ENCODE measurements around the gene COL4A1. TPM values are rescaled to one million over a fixed set of nuclear protein-coding genes. Genes with fewer than 3 reads are reported as not detected.

Gene COL4A1
- total RNA-seq, 1 donor from 2014 or later, result not detected

DNA sequence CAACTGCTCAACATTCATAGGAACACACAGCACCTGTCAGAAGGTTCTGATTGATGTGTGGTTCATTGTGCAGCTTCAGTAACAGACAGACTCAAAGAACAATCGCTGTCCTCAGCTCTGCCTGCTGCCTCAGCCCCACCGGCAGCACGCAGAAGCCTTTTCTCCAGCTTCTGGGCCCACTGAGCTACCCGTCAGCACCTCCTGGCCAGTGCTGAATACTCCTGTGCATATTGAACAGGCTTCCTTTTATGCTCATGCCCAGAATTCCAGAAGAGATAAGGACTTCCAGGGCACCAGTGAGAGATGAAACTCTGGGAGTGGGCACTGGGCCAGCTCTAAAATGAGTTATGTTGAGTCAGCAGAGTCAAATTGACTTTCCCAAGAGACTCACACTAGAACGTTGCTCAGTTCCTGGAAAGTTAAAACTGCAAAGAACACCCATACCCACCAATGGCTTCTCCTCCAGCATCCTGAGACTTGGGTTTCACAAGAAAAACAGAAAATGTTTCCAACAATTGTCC, 119.3 kb downstream of the COL4A1 start:
- DNase-seq, result no peak
- Mint-ChIP-seq H3K27ac (no peak overlapping the region), H3K9me3 (no peaks in the 10 kb centered on the region), H3K36me3 (ENCODE audit: low read depth) (no peaks in the 10 kb centered on the region), H3K4me3 (no peak overlapping the region), H3K4me1 (no peaks in the 10 kb centered on the region), H3K27me3 (peaks cover 6% of the 10 kb centered on the region)
- intact Hi-C loops (cut with micrococcal nuclease), result no loop called here

DNA sequence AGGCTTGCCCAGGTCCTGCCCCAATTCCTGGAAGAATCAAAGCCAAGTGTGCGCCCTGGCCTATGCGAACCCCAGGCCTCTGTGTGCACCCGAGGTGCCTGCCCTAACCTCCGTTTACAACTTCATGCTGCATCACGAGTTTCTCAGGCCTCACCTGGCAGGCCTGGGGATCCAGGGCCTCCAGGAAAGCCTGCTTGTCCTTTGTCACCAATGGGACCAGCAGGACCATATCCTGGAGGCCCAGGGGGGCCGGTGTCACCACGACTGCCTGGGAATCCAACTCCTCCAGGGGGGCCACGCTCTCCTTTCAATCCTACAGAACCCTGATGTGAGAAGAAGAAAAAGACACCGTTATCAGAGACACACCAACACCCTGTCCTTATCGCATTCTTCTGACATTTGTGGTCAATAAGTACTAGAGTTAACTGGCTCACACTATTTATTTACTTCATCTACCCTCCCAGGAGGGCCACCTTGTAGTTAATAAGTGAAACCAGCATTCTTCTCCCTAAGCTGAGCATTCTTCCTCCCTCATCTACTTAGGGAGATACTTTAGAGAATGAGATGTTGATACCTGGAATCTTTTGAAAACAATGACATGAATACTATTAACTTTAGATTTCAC, 120.6 kb downstream of the COL4A1 start:
- peaks cover 2% of the 10 kb centered on the region for H3K27me3 Mint-ChIP-seq
- H3K27ac Mint-ChIP-seq, result no peak overlapping the region
- no peak for DNase-seq
- H3K36me3 Mint-ChIP-seq (ENCODE audit: low read depth), result no peaks in the 10 kb centered on the region
- no peaks in the 10 kb centered on the region for H3K9me3 Mint-ChIP-seq
- H3K4me1 Mint-ChIP-seq, result no peaks in the 10 kb centered on the region
- intact Hi-C loops (cut with micrococcal nuclease), result no loop called here
- H3K4me3 Mint-ChIP-seq, result no peak overlapping the region

DNA sequence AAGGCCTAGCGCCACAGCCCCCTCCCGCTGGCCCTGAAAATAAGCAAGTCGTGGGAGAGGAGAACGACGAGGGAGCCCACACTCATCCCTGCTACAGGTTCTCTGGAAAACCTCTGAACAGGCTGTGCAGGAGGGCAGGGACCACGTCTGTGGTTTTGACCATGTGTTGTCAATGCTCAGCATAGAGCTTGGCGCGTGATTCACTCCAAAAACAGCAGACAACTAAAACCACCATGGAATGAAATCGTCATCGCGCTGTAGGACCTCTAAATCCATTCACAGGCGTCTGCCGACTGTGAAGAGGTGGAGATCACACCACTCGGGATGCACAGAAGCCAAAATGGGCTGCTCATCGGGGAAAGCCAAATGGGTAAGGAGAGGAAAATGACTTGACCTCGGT, 121.3 kb downstream of the COL4A1 start:
- intact Hi-C loops (cut with micrococcal nuclease), result no loop called here
- Mint-ChIP-seq H3K27me3 (peaks cover under 1% of the 10 kb centered on the region), H3K4me3 (no peak overlapping the region), H3K36me3 (ENCODE audit: low read depth) (no peaks in the 10 kb centered on the region), H3K9me3 (no peaks in the 10 kb centered on the region), H3K4me1 (no peaks in the 10 kb centered on the region), H3K27ac (no peak overlapping the region)
- no peak for DNase-seq

DNA sequence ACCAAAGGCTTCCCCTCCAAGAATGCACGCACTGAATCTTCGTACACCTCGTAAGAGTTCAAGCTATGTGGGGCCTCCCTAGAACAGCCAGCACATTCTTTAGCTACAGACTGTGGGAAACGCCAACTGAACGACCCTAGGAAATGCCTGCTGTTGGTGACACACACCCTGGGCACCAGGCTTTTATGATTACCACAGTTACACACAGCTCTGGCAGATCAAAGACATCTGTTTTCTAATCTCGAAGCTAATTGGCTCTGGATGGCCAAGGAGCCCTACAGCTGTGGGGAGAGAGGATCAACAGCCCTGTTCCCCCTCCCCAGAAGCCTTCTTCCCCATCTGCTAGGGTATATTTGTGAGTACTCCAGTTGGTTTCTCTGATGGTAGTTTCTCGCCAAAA, 123.0 kb downstream of the COL4A1 start:
- Mint-ChIP-seq H3K9me3 (no peaks in the 10 kb centered on the region), H3K36me3 (ENCODE audit: low read depth) (no peaks in the 10 kb centered on the region), H3K4me1 (no peaks in the 10 kb centered on the region), H3K27ac (no peak overlapping the region), H3K4me3 (no peak overlapping the region), H3K27me3 (no peaks in the 10 kb centered on the region)
- intact Hi-C loops (cut with micrococcal nuclease), result no loop called here
- DNase-seq, result no peak

DNA sequence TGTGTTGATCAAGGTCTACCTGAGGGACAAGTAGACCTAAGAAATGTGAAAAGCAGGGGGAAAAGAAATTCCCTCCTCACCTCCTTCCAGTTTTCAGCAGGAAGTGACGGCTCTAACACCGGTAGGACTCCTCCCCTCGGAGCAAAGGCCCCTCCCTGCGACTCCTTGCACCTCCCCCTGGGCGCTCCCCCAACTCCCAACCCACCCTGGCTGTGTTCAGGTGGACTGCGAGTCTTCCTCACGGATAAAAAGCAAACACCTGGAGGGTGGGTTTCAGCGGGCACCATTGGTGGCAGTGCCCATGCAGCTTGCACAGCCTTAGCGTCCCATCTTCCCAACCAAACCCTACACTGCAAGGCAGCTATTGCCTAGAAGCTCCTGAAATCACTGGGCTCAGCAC, 124.5 kb downstream of the COL4A1 start:
- Mint-ChIP-seq H3K36me3 (ENCODE audit: low read depth) (no peaks in the 10 kb centered on the region), H3K9me3 (no peaks in the 10 kb centered on the region), H3K27ac (no peak overlapping the region), H3K27me3 (no peaks in the 10 kb centered on the region), H3K4me3 (no peak overlapping the region), H3K4me1 (no peaks in the 10 kb centered on the region)
- intact Hi-C loops (cut with micrococcal nuclease), result no loop called here
- DNase-seq, result no peak

DNA sequence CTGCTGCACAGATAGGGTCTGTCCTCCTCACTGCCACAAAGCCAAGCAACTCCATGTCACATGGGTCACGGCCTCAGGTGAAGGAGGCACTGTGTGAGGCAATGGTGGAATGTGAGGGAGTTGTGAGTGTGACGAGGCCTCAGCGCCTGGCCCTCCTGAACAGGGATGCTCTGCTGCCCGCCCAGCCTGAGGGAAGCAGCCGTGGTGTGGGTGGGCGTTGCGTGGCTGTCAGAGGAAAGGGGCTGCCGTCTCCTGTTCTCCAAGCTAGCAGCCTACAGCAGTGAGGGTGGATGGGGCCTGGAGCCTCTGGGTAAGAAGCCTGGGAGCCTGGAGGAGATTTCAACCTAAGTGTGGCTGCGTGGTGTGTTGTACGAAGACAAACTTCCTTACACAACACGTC, 125.0 kb downstream of the COL4A1 start:
- intact Hi-C loops (cut with micrococcal nuclease), result no loop called here
- H3K27me3 Mint-ChIP-seq, result no peaks in the 10 kb centered on the region

DNA sequence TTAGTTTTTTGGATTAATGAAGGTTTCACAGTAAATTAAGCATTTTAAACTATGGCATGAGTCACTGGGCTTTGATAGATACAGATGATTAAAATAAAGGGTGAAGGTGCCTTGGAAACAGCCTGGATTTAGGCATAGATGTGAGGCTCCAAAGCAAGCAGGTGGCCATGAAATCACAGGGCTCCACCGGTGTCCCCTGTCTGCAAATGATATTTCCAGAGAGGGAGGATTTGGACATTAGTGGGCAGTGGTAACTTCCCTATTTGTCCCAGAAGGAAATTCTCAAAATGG, 127.2 kb downstream of the COL4A1 start:
- Mint-ChIP-seq H3K9me3 (no peaks in the 10 kb centered on the region), H3K4me1 (no peaks in the 10 kb centered on the region), H3K27ac (no peak overlapping the region), H3K36me3 (ENCODE audit: low read depth) (no peaks in the 10 kb centered on the region), H3K4me3 (no peak overlapping the region), H3K27me3 (no peaks in the 10 kb centered on the region)
- intact Hi-C loops (cut with micrococcal nuclease), result no loop called here
- no peak for DNase-seq

More for the DNA sequence above, 125.0 kb downstream of the COL4A1 start:
- no peak for DNase-seq
- Mint-ChIP-seq H3K36me3 (ENCODE audit: low read depth) (no peaks in the 10 kb centered on the region), H3K4me3 (no peak overlapping the region), H3K9me3 (no peaks in the 10 kb centered on the region), H3K27ac (no peak overlapping the region), H3K4me1 (no peaks in the 10 kb centered on the region)

DNA sequence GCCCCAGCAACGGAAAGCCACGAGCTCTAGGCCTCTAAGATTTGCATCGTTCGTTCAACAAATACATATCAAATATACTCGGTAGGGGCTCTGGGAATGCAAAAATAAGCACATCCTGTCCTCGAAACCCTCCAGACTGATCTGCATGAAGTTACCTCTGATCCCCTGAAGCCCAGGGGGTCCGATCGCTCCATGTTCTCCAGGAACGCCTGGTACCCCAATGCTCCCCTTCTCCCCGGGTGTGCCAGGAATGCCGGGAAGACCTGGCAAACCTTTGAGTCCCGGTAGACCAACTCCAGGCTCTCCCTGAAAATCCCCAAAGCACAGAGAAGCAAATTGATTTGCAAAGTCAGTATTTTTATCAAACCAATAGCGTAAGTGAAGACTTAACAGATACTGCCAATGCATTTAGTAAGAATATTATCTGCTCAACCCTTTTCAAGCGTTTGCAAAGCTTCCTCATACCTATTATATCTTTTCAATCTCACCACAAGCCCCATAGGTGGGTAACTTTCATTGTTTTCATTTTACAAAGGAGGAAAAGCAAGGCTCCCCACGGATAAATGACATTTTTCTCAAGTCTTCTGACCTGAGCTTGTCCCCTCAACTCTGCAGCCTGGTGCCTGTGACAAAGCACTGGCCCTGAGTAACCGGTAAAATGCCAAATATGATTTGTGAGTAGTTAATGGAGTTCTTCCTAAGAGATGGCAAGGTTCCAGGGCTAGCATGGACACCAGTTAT, 127.7 kb downstream of the COL4A1 start:
- H3K9me3 Mint-ChIP-seq, result no peaks in the 10 kb centered on the region
- no peaks in the 10 kb centered on the region for H3K27me3 Mint-ChIP-seq

DNA sequence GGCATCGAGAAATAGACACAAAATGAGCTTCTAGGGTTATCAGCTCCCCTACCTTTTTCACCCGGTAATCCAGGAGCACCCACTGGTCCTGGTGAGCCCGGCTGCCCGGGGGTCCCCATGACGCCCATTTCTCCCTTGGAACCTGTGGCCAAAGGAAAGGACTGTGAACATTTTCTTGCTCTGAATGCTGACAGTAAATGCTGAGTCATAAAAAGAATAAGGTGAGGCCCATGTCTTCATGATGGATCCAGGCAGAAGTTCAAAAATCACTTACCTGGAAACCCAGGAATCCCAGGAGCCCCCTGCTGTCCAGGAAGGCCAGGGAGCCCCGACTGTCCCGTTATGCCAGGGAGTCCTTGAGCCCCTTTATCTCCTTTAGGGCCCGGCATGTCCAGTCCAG, 129.2 kb downstream of the COL4A1 start:
- H3K9me3 Mint-ChIP-seq, result no peaks in the 10 kb centered on the region
- H3K27ac Mint-ChIP-seq, result no peak overlapping the region
- no peak for DNase-seq
- intact Hi-C loops (cut with micrococcal nuclease), result no loop called here
- no peaks in the 10 kb centered on the region for H3K4me1 Mint-ChIP-seq
- no peak overlapping the region for H3K4me3 Mint-ChIP-seq
- H3K36me3 Mint-ChIP-seq (ENCODE audit: low read depth), result no peaks in the 10 kb centered on the region
- H3K27me3 Mint-ChIP-seq, result no peaks in the 10 kb centered on the region

More for the DNA sequence above, 127.7 kb downstream of the COL4A1 start:
- Mint-ChIP-seq H3K36me3 (ENCODE audit: low read depth) (no peaks in the 10 kb centered on the region), H3K4me3 (no peak overlapping the region), H3K4me1 (no peaks in the 10 kb centered on the region), H3K27ac (no peak overlapping the region)
- no peak for DNase-seq
- intact Hi-C loops (cut with micrococcal nuclease), result no loop called here

DNA sequence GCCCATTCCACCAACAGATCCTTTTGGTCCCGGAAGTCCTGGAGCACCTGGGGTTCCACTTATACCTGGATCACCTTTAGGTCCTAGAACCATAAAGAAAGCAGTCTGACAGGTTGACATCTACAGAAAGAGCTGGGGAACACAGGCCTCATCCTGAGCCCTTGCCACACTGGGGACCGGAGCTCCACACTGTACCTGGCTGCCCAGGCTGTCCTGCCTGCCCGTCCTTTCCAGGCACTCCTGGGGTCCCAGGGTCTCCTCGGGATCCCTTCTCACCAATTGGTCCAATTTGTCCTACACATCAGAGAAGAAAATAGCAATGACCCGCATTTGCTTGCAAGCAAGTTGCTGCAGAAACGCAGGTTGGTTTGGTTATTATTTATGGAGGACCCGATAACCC, 130.5 kb downstream of the COL4A1 start:
- no peak for DNase-seq
- Mint-ChIP-seq H3K27ac (no peak overlapping the region), H3K27me3 (no peaks in the 10 kb centered on the region), H3K36me3 (ENCODE audit: low read depth) (no peaks in the 10 kb centered on the region), H3K9me3 (no peaks in the 10 kb centered on the region), H3K4me1 (no peaks in the 10 kb centered on the region), H3K4me3 (no peak overlapping the region)
- intact Hi-C loops (cut with micrococcal nuclease), result no loop called here

DNA sequence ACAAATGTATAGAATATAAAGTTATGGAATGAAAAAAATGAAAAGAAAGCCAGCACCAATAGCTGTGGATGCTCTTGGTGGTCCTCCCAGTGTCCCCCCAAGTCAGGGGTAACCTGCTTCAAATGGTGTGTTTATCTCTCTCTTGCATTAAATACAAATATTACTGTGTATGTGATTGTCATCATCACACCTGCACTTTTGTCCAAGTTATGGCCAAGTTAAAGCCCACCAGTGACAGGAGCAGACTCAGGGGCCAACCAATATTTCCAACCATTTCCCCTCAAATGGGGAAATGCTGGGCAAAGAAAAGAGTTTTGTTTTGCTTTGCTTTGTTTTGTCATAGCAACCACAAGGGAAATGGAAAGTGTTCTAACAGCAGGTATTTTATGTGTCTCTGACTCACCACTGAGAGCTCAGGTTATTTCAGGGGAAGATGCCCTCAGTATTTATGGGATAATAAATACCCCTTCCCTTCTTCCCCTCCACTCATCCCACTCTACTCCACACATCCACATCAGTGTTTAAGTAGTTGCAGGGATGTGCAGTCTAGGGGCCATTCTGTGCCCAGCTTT, 133.6 kb downstream of the COL4A1 start:
- H3K27ac Mint-ChIP-seq, result no peak overlapping the region
- no peaks in the 10 kb centered on the region for H3K4me1 Mint-ChIP-seq
- H3K27me3 Mint-ChIP-seq, result peaks cover 2% of the 10 kb centered on the region
- intact Hi-C loops (cut with micrococcal nuclease), result no loop called here
- H3K36me3 Mint-ChIP-seq (ENCODE audit: low read depth), result no peaks in the 10 kb centered on the region
- H3K9me3 Mint-ChIP-seq, result no peaks in the 10 kb centered on the region
- no peak overlapping the region for H3K4me3 Mint-ChIP-seq
- no peak for DNase-seq

DNA sequence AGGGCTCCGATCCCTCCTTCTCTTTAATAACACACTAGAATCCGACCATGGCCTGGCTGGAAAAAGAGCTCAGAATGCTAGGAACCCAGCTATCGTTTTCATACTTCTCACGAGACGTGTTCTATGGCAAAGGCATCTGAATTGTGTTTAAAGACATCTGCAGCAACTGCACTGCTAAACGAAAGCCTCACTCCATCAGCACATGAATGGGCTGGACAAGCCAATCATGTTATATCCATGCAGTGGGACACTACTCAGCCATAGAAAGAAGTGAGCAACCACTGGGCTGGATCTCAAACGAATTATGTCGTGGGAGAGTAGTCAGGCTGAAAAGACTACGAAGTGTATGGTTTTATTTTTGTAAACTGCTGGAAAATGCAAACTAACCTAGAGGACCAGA, 136.1 kb downstream of the COL4A1 start:
- H3K4me1 Mint-ChIP-seq, result no peaks in the 10 kb centered on the region
- H3K27me3 Mint-ChIP-seq, result peaks cover 2% of the 10 kb centered on the region
- H3K9me3 Mint-ChIP-seq, result no peaks in the 10 kb centered on the region
- no peak for DNase-seq
- no peak overlapping the region for H3K4me3 Mint-ChIP-seq
- H3K36me3 Mint-ChIP-seq (ENCODE audit: low read depth), result no peaks in the 10 kb centered on the region
- no peak overlapping the region for H3K27ac Mint-ChIP-seq
- intact Hi-C loops (cut with micrococcal nuclease), result no loop called here

DNA sequence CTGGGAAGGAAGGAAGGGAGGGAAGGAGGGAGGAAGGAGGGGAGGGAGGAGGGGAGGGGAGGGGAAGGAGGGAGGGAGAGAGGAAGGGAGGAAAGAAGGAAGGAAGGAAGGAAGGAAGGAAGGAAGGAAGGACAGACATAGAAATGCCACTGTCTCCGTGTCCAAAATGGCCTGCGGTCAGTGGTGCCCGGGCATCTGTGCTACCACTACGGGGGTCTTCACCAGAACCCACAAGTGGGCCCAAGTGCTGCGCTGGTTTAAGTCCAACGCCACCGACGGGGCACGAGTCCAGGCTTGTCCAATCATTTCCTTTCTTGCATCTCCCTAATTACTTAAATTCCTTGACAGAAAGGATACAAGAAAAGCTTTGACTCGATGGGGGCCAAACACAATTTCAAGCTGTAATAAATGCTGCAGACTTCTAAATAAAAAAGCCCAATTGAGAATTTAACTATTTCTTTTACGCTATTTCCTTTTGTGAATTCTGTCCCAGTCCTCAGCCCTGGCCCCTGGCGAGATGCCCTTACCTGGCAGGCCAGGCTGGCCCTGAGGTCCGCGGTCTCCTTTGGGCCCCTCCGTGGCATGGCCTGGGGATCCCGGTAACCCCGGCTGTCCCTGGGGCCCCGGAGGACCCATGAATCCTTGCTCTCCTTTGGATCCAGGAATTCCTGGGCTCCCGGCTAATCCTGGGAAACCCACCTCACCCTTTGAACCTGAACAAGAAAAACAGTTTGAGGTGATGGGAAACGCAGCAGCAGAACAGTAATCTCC, 136.8 kb downstream of the COL4A1 start:
- H3K27me3 Mint-ChIP-seq, result peaks cover 2% of the 10 kb centered on the region
- intact Hi-C loops (cut with micrococcal nuclease), result no loop called here
- DNase-seq, result no peak
- H3K36me3 Mint-ChIP-seq (ENCODE audit: low read depth), result no peaks in the 10 kb centered on the region
- H3K4me1 Mint-ChIP-seq, result no peaks in the 10 kb centered on the region
- no peak overlapping the region for H3K4me3 Mint-ChIP-seq
- no peak overlapping the region for H3K27ac Mint-ChIP-seq
- no peaks in the 10 kb centered on the region for H3K9me3 Mint-ChIP-seq
